Adrenal gland (tissue), 12 donors: ENCODE results near the gene NPAS3. TPM values are rescaled to one million over a fixed set of nuclear protein-coding genes. Genes with fewer than 3 reads are reported as not detected.

Experiments used
- DNase-seq, 7 donors: peaks; one replicate each; pipeline ENCODE4 v3.0.0-alpha.2; 2019 to 2020
- H3K27ac ChIP-seq, 5 donors: fragments of 200-600 bp; sonication (generic) in 4 of 5; 1 replicate in 3 of 5; 2 replicates in 2 of 5; pipeline versions ENCODE4 v1.5.1 to v1.8.0; 2016 to 2020; ENCODE audit warnings: mild to moderate bottlenecking in 1 of 5
- H3K27me3 ChIP-seq: fragments of 200-600 bp; 2 replicates; pipeline ENCODE4 v1.8.0; 2021
- H3K36me3 ChIP-seq, 2 donors: fragments of 200-600 bp; replicated peaks in 1 of 2; 1 replicate in 1 of 2; 2 replicates in 1 of 2; pipeline versions ENCODE4 v1.5.1 to v1.8.0; 2018 to 2022
- H3K4me1 ChIP-seq, 2 donors: fragments of 200-600 bp; replicated peaks in 1 of 2; 1 replicate in 1 of 2; 2 replicates in 1 of 2; pipeline versions ENCODE4 v1.5.1 to v1.8.0; 2018 to 2021
- H3K4me3 ChIP-seq, 4 donors: fragments of 200-600 bp; sonication (generic) in 3 of 4; one replicate each; pipeline ENCODE4 v1.5.1; 2016 to 2018
- H3K9me3 ChIP-seq, 3 donors: fragments of 200-600 bp; sonication (generic) in 1 of 3; replicated peaks in 1 of 3; 1 replicate in 2 of 3; 2 replicates in 1 of 3; pipeline versions ENCODE4 v1.5.1 to v1.8.0; 2016 to 2021
- POLR2A ChIP-seq, 2 donors: fragments of 450-650 bp; IDR thresholded peaks; one replicate each; pipeline ENCODE4 v1.6.1; 2017; ENCODE audit warnings: antibody characterized with exemption in 2 of 2, mild to moderate bottlenecking in 2 of 2, moderate library complexity in 1 of 2
- WGBS, 4 donors: extraction: QIAGEN DNeasy Blood & Tissue Kit in 2 of 4; methylation state at CpG; one replicate each; pipeline versions ENCODE4 v1.1.5 to v1.1.7; 2013 to 2017; 5-methylcytosine and 5-hydroxymethylcytosine counted together
- intact Hi-C, 2 donors: fragments of 100-400 bp; cut with DNase I; formaldehyde crosslinking; loops; one replicate each; pipeline versions ENCODE4 v1.14.1 to v1.15.0; 2022 to 2023
- polyA plus RNA-seq, 3 donors: library from polyadenylated mRNA; stranded (reverse); fragments of 200-250 nt in 2 of 3; fragments of 350-450 nt in 1 of 3; fragmentation: Illumina TruSeq in 1 of 3; extraction: RNeasy Lipid Tissue Mini Kit (QIAGEN cat#74804) in 1 of 3; gene quantifications; one replicate each; pipeline ENCODE4 v1.2.3, GENCODE V29; 2013 to 2014
- total RNA-seq, 9 donors: library from RNA; depleted of rRNA in 4 of 9; stranded (reverse); fragments of >200 nt in 4 of 9; fragments of 120-200 nt in 1 of 9; fragmentation: NEBNext Ultra II Directional in 1 of 9; extraction: Animal tissue kit (Norgen Biotek cat#: 25700) in 1 of 9; gene quantifications; one replicate each; pipeline versions ENCODE4 v1.1.0 to v1.2.4, GENCODE V29; 2013 to 2023
- TF ChIP-seq, protein P1 (sequence below), 6 experiments: fragments of 450-650 bp in 4 of 6; fragments of 200-600 bp in 2 of 6; sonication (generic) in 1 of 6; IDR thresholded peaks; 1 replicate in 5 of 6; 2 replicates in 1 of 6; pipeline versions ENCODE4 v1.5.1 to v1.8.0; 2016 to 2021; ENCODE audit warnings: antibody characterized with exemption in 6 of 6, mild to moderate bottlenecking in 2 of 6, moderate library complexity in 1 of 6
- donor health status: healthy with polysubstance abuse.
- donor health status: Bipolar disorder and iron deficiency.
- donor health status: DM: yes; HTN: yes; CAD: no.
- donor health status: DM: no; HTN: no; CAD: no.
- donor health status: DM: no; HTN: no; CAD: no.
- donor health status: DM: yes; HTN: yes; CAD: no.

NPAS3 gene
- total and polyA plus RNA-seq, 12 donors = 0.36 to 7.5 (median 1.5) TPM

- Histone ChIP-seq H3K9me3 (no peaks in the 10 kb centered on the region), H3K27ac (no peak overlapping the region), H3K4me3 (no peak overlapping the region), H3K36me3 (no peaks in the 10 kb centered on the region), H3K27me3 (no peaks in the 10 kb centered on the region), H3K4me1 (no peaks in the 10 kb centered on the region)
- no peak for DNase-seq
- intact Hi-C loops = no loop called here
- 58 to 67% (median 60%) methylated on average over 4 of the region's 4 CpGs for WGBS, 4 donors
- TF ChIP-seq, protein P1, sequence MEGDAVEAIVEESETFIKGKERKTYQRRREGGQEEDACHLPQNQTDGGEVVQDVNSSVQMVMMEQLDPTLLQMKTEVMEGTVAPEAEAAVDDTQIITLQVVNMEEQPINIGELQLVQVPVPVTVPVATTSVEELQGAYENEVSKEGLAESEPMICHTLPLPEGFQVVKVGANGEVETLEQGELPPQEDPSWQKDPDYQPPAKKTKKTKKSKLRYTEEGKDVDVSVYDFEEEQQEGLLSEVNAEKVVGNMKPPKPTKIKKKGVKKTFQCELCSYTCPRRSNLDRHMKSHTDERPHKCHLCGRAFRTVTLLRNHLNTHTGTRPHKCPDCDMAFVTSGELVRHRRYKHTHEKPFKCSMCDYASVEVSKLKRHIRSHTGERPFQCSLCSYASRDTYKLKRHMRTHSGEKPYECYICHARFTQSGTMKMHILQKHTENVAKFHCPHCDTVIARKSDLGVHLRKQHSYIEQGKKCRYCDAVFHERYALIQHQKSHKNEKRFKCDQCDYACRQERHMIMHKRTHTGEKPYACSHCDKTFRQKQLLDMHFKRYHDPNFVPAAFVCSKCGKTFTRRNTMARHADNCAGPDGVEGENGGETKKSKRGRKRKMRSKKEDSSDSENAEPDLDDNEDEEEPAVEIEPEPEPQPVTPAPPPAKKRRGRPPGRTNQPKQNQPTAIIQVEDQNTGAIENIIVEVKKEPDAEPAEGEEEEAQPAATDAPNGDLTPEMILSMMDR (IDR thresholded peaks at IDR 0.05) = no peak
- TF ChIP-seq POLR2A (IDR thresholded peaks at IDR 0.05) = no peak
Measured at GRCh38 chr14:33297565-33297964, 358.9 kb downstream of the NPAS3 start.

GRCh38 chr14:33307691-33308251 lies 369.1 kb downstream of the NPAS3 start:
- intact Hi-C loops = no loop called here
- 31 to 43% (median 33%) methylated on average over 11 of the region's 11 CpGs for WGBS, 4 donors
- DNase-seq = peak; percentile 34 to 81 (median 65)
- Histone ChIP-seq H3K36me3 (no peaks in the 10 kb centered on the region), H3K27me3 (no peaks in the 10 kb centered on the region), H3K27ac (peak overlapping the region in 2 of 5 donors; percentile 27 to 60), H3K9me3 (no peaks in the 10 kb centered on the region), H3K4me1 (no peaks in the 10 kb centered on the region), H3K4me3 (peak overlapping the region in 1 of 4 donors; percentile 8)
- no peak for TF ChIP-seq POLR2A (IDR thresholded peaks at IDR 0.05)
- TF ChIP-seq, protein P1 (IDR thresholded peaks at IDR 0.05) = no peak

- WGBS, 4 donors = 92 to 96% (median 95%) methylated on average over 3 to 4 of the region's 4 CpGs
- DNase-seq = no peak
- TF ChIP-seq POLR2A (IDR thresholded peaks at IDR 0.05) = no peak
- TF ChIP-seq, protein P1 (IDR thresholded peaks at IDR 0.05) = no peak
- Histone ChIP-seq H3K4me1 (no peaks in the 10 kb centered on the region), H3K4me3 (no peak overlapping the region), H3K27me3 (no peaks in the 10 kb centered on the region), H3K27ac (no peak overlapping the region), H3K9me3 (no peaks in the 10 kb centered on the region), H3K36me3 (no peaks in the 10 kb centered on the region)
- intact Hi-C loops = no loop called here
Measured at GRCh38 chr14:33309106-33309505, 370.4 kb downstream of the NPAS3 start.

- WGBS, 4 donors = 89 to 99% (median 91%) methylated on average over 3 of the region's 3 CpGs
- Histone ChIP-seq H3K27me3 (no peaks in the 10 kb centered on the region), H3K4me1 (no peaks in the 10 kb centered on the region), H3K9me3 (no peaks in the 10 kb centered on the region), H3K27ac (no peak overlapping the region), H3K4me3 (no peak overlapping the region), H3K36me3 (no peaks in the 10 kb centered on the region)
- no peak for DNase-seq
- intact Hi-C loops = no loop called here
- TF ChIP-seq POLR2A (IDR thresholded peaks at IDR 0.05) = no peak
- TF ChIP-seq, protein P1 (IDR thresholded peaks at IDR 0.05) = no peak
Measured at GRCh38 chr14:33315217-33315616, 376.5 kb downstream of the NPAS3 start.
